Endometrial microvascular endothelial cells (primary cell): Measurements from ENCODE around the gene SLIRP. TPM values are rescaled to one million over a fixed set of nuclear protein-coding genes. Genes with fewer than 3 reads are reported as not detected.
"Not testable (repeated sequence)": the region's sequence is repeated elsewhere in the genome, so short reads cannot be mapped to it uniquely, and the experiment has no call there.

Source experiments
- in situ Hi-C: cut with HindIII; loops from 2 replicates; pipeline ENCODE4 v1.10.0; 2017; ENCODE audit warnings: low sequenced_read_pairs, low pct_unique_long_range_greater_than_20kb; ENCODE audit errors: inconsistent ontology term
- total RNA-seq: library from RNA; depleted of rRNA; stranded (reverse); fragments of >200 nt; gene quantifications from one replicate; pipeline ENCODE4 v1.2.3, GENCODE V29; 2015; ENCODE audit errors: inconsistent ontology term

SLIRP gene
- total RNA-seq = 536 TPM

DNA sequence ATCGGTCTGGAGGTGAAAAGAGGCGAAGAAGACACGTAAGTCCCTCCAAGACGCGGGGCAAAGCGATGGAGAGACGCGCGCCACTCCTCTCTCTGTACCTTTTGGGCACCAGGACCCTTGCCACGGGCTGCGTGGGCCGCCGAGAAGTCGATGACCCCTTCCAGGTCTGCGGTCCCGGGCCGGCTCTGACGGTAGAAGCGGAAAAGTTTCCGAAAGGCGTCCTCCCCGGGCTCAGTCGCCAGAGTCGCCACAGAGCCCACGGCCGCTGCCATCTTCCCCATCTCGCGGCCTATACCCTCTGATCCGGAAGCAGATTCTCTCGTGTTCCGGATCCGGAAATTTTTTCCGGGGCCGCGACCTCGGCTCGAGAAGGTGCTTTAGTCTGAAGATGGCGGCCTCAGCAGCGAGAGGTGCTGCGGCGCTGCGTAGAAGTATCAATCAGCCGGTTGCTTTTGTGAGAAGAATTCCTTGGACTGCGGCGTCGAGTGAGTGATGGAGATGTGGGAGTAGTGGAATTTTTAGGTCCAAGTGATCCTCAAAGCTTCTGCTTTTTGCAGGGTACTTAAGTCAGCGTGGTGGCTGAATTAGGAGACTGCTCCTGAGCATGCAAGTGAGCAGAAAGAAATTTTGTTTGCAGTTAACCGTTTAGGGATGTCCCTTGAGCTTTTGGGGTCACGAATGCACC, at the start of gene SLIRP, which contains the start of gene ALKBH1:
TSS of gene SLIRP (plus strand) at position 380 of the 685 bp plus-strand sequence. CDS start at position 389, 9 bp downstream.
TSS of gene ALKBH1 (minus strand) at position 300 of the 685 bp plus-strand sequence. CDS start at position 281, 19 bp downstream.
- in situ Hi-C loops = no loop called here

DNA sequence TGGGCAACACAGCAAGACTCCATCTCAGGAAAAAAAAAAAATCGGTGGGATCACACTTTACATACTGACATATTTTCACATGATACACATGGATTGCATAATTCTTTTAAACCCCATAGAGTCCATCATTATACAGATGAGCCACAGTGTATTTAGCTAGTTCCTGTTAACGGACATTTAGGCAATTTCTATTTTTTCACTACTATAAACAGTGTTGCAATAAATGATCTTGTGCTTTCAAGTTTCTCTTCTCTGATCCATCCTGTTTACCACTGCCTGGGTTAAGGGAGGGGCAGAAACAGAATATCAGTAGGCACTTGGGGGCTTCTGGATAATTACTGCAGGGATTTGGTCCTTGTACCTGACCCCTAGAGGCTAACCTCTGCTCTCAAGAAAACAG, 48.1 kb upstream of the SLIRP start:
- in situ Hi-C loops = no loop called here

DNA sequence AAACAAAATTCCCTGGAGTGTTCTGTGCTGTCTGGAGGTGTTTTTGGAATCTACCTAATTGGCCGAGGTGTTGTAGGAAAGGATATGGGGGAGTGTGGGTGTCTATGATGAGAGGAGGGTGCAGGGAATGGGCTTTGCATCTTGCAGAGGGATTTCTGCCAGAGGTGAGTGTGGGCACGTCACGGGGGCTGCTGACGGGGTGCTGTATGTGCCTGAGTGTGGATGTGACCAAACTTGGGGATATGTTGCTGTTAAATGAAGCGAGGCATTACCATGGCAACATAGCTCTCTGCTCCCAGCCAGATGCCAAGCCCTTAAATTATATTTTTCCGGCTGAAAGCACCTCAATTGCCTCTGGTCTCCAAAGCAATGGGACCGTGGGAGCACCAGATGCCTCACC, 47.1 kb upstream of the SLIRP start:
- in situ Hi-C loops = no loop called here

DNA sequence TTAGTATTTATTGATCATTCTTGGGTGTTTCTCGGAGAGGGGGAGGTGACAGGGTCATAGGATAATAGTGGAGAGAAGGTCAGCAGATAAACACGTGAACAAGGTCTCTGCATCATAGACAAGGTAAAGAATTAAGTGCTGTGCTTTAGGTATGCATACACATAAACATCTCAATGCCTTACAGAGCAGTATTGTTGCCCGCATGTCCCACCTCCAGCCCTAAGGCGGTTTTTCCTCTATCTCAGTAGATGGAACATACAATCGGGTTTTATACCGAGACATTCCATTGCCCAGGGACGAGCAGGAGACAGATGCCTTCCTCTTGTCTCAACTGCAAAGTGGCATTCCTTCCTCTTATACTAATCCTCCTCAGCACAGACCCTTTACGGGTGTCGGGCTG, 46.3 kb upstream of the SLIRP start:
- in situ Hi-C loops = not testable (repeated sequence)

DNA sequence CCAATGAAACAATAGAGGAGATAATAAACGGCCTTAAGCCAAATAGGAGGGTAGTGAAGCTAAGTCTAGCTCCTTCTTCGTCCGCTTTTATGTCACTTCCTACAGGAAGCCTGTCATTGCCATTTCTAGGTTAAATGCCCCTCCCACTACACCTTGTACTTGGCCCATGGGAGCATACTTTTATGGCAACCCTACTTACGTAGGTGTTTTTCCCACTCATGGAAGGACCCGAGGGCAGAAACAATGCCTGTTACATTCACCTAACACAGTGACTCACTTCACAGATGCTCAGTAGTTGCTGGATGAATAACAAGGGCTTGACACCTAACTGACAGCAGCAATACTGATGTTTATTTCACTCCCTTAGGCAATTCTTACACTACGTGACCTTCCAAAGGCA, 44.6 kb upstream of the SLIRP start:
- in situ Hi-C loops = no loop called here

DNA sequence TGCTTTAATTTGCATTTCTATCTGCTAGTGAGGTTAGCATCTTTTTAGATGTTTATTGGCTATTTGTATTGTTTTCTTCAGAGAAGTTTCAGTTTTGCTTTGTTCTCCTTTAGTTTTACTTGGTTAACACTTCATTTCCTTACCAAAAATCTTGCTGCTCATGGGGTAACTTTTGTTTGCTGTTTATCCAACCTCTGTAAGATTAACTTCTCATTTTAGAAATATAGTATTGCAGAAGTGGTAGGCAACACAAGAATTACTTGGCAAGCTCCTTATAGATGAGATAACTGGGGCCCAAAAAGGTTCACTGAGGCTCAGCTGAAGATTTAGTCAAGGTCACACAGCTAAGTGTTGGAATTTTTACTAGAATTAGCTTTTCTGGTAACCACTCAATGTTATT, 40.6 kb upstream of the SLIRP start:
- in situ Hi-C loops = no loop called here

DNA sequence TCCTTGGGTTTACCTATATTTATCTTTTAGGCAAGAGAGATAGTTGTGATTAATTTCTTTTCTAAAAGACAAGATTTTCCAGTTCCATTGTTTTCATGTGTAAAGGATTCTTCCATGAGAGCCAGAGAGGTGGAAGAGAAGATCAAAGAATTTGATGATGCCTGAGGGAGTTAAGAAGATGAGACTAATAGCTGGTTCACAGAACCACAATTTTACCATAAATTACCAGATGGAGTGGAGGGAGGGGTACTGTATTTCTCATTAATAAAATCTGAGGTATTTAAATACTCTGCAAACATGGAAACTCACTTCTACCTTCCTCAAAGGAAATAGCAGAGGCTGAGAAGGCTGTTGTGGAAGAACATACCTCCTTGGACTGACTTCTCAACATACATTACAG, 34.7 kb upstream of the SLIRP start:
- in situ Hi-C loops = no loop called here

DNA sequence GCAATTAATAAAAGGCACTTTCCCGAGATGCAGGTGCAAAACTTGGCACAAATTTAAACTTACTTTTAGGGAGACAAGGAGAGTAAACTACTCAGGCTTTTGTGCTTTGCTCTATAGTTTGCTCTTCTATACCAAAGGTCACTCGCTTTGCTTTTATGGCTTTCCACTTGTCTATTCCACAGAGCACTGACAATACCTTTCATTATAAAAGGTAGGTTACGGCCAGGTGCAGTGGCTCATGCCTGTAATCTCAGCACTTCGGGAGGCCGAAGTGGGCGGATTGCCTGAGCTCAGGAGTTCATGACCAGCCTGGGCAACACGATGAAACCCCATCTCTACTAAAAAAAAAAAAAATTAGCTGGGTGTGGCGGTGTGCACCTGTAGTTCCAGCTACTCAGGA, 33.0 kb upstream of the SLIRP start:
- in situ Hi-C loops = no loop called here

DNA sequence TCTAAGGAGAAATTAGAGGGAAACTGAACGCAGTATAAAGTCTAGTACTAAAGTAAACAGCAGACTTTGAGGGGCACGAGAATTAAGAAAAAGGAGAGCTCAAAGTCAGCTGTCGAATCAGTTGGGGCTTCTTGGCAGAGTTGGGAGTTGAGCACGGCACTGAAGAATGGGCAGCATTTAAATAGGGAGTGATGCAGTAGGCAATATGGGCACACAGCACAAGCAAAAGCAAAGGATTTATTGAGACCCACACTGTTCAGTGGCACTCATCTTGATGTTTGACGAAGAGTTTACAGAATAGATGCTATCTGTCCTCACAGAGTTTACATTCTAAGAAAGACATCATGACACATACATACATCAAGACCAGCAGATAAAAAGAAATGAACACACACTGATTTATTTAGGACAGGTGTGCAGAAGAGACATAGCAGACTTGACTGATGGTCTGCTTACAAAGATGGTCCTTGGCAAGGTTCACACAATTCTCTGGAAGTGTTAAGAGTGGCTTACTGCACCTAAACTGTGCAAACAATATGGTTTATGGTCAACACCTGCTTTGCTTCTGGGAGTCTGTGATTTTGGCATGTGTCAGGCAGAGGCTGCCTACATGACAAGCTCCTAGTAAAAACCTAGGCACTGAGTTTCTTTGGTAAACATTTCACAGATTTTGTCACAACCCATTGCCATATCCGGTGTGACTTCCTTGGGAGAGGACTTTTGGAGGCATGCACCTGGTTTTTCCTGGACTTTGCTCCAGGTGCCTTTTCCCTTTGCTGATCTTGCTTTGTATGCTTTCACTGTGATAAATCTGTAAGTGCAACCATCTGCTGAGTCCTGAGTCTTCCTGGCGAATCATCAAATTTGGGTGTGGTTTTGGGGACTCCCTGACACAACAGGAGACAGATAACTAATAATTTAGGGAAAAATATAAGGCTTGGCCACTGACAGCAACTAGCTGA, 26.4 kb upstream of the SLIRP start:
- in situ Hi-C loops = no loop called here

DNA sequence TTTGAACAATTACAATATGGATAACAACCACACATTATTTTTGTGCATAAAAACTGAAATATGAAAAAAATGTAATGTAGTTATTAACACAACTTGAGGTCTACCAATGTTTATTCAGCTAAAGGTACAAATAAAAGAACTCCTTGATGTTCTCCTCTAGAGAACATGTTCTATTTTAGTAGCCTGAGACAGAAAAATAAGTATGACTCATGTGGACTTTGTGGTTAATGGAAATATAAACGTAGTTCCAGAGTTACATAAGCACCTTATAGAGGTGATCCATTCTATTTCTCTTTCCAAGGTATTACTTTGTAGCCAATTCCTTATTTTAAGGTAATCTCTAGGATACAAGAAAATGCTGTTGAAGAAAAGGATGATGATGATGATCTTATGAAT, 25.7 kb upstream of the SLIRP start:
- in situ Hi-C loops = no loop called here

DNA sequence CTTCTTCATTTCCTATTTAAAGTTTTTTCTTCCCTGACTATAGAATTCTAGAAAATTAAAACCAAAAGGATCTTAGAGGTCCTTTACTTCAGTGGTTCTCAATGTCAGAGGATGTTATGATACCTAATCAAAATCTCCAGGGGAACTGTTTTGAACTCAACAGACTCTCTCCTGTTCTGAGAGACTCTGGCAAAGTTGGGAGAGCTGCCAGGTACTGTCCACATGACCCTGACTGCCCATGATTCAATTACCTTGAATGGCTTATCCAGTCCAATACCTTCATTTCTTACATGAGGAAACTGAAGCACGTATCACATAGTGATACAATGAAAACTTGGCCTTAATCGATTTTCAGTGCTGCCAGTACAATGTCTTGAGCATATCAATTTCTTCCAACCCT, 16.6 kb upstream of the SLIRP start:
- in situ Hi-C loops = no loop called here

DNA sequence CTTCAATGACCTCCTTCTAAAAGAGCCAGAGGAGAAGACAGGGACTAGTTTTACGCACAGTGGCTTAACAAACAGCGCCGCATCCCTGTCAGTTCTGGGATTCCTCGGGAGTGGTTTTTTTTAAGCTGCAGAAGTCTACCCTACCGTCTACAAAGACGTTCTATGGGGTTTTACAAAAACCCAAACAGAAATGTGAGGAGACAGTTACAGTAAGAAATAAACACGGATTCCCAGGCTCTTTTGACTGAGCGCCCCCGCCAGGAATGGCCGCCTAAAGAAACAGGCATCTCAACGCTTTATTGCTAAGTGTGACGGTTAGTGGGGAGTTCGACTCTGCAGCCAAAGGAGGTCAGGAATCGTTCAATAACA, 564 bp upstream of the SLIRP start:
- in situ Hi-C loops = no loop called here

DNA sequence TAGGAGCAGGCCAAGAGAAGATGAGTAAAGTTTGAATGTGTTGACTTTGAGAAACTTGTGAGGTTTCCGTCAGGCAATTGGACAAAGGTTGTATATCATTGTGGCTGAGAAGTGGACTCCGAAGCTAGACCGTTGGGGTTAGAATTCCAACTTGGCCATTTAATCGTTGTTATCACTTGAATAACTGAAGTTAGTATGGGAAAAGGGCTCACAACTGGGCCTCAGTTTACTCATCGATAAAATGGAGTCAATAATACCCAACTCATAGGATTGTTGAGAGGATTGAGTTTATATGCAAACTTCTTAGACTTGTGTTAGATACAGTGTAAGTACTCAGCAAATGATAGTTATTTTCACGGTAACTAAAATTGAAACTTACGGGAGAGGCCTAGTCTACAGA, 846 bp downstream of the SLIRP start:
- in situ Hi-C loops = no loop called here

DNA sequence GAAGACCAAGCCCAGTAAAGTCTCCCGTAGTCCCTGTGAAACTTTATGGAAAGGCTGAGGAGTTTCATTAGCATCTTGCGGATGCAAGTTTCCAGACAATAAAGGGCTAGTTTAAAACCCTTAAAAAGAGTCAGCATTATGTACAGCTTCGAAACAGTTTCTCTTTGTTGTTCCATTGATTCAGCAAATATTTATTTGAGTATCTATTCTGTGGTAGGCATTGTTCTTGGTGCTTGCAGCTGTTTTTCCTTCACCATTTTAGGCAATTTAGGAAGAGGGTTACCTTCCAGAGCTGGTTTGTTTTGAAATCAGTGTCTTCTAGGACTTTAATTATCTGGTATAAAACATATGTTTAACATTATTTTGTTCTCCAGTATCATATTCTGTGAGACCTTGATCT, 1.5 kb downstream of the SLIRP start:
- in situ Hi-C loops = no loop called here

DNA sequence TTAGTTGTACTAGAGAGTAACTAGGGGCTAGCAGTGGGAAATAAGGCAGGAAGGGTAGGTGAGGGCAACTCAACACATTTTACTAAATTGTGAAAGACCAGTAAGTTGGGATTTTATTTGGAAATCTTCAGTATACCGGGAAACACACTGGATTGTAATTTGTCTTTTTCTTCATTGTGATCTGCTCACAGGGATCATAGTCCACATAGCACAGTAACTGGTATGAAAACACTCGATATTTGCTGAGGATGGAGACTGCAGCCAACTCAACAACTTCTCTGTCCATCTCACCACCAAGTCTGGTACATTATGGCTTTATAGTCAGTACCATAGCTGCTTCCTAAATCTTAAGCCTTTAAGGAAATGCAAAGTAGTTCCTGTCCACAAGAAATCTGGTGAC, 2.5 kb downstream of the SLIRP start:
- in situ Hi-C loops = no loop called here

DNA sequence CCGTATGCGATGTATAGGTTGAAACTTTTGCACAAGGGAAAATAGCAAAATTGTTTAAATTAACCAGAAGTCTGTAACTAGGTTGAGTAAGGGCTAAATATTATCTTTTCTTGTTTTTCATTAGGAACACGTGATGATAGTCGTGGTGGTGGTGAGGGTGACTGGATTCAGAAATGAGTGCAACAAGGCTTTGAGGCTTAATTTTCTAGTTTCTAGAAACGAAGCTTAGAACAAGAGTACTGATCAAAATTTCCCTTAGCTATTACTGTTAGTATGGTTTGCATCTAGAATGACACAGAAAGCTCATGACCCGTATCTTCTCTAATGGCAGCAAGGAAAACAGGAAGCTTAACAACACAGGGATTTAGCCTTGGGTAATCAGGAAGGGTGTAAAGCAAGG, 7.0 kb downstream of the SLIRP start:
- in situ Hi-C loops = no loop called here

DNA sequence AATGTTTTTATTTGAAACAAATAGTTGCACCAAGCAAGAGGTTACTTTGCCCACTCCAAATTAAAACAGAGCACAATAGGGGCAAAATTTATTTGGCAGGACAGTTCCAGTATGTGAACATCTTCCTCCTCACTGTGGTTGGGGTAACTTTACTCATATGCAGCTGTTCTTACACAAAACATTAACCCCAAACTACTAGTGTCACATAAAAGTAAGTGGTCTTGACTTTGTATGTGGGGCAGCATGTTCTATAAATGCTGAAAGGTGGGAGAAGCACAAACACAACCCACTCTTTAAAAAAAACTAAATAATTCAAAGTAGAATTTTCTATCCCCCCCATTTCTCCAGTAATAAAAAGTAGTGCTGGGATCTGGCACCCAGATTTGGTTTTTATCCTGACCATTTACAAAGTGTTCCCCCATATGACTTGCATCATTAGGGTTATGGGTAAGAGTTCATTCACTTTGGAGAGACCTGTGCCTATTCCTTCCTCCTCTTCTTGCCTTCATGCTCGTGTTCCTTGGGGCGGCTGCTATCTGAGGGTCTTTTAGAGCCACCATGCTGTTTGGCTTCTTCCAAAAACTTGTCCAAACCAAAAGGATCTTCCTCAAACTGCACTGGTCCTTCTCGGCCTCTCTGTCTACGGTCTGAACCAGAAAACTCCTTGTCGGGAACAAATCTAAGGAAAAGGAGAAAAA, 9.9 kb downstream of the SLIRP start:
- in situ Hi-C loops = no loop called here

DNA sequence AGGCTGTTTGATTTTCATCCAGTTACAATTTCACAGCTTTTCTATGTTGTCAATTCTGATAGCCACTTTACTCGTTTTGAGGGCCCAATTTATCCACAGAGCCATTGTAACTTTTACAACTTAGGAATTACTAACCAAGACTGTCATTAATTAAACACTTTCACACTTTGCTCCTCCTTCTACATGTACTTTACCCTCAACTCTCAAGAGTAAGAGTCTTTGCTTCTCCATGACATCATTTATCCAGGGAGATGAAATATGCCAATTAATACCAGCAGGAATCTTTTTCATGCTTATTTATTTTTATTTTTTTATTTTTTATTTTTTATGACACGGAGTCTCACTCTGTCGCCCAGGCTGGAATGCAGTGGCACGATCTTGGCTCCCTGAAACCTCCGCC, 13.5 kb downstream of the SLIRP start:
- in situ Hi-C loops = no loop called here

DNA sequence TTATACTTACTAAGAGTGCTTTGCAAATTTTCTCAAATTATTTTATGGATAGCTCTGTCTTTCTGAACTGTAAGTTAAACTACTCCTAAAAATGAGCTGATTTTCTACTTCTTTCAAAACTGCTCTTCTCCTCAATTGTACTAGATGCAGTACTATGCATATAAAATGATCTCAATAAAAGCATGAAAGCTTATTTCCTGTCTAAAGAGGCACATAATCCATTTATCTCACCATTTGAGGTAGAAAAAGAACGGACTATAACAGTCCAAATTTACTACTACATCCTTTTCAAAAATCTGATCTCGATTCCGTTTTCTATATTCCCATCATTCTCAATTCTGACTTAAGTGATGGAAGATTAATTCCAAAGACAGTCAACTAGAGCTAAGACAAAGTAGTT, 14.4 kb downstream of the SLIRP start:
- in situ Hi-C loops = no loop called here
